Vagina (tissue), 2 donors: ENCODE data around the gene CCNF. TPM values are rescaled to one million over a fixed set of nuclear protein-coding genes. Genes with fewer than 3 reads are reported as not detected.

Experiments
- DNase-seq, 2 donors: peaks; one replicate each; pipeline ENCODE4 v3.0.0-alpha.2; 2017; ENCODE audit errors: extremely low spot score in 2 of 2
- H3K27ac ChIP-seq: fragments of 200-600 bp; sonication (generic); one replicate; pipeline ENCODE4 v1.5.1; 2019
- H3K27me3 ChIP-seq: fragments of 200-600 bp; sonication (generic); one replicate; pipeline ENCODE4 v1.5.1; 2019
- H3K36me3 ChIP-seq, 2 donors: fragments of 200-600 bp; sonication (generic); one replicate each; pipeline ENCODE4 v1.5.1; 2017 to 2019
- H3K4me1 ChIP-seq: fragments of 200-600 bp; sonication (generic); one replicate; pipeline ENCODE4 v1.5.1; 2019
- H3K4me3 ChIP-seq, 2 donors: fragments of 200-600 bp; sonication (generic); 1 replicate in 1 of 2; 2 replicates in 1 of 2; pipeline ENCODE4 v1.5.1; 2016 to 2019
- H3K9me3 ChIP-seq: fragments of 200-600 bp; sonication (generic); one replicate; pipeline ENCODE4 v1.5.1; 2019
- POLR2A ChIP-seq, 2 donors: fragments of 450-650 bp; IDR thresholded peaks; one replicate each; pipeline ENCODE4 v1.6.1; 2017; ENCODE audit warnings: antibody characterized with exemption in 2 of 2, mild to moderate bottlenecking in 2 of 2, moderate library complexity in 2 of 2
- POLR2AphosphoS5 ChIP-seq, 2 donors: sonication (generic); formaldehyde crosslinking; IDR thresholded peaks; one replicate each; pipeline ENCODE4 v1.9.0; 2017; ENCODE audit warnings: antibody characterized with exemption in 2 of 2, mild to moderate bottlenecking in 2 of 2, low read depth in 1 of 2; ENCODE audit not compliant: insufficient read depth in 1 of 2
- intact Hi-C: fragments of 100-400 bp; cut with DNase I; formaldehyde crosslinking; loops from one replicate; pipeline ENCODE4 v1.15.1; 2023
- total RNA-seq: library from RNA; depleted of rRNA; stranded (reverse); fragments of >200 nt; gene quantifications from one replicate; pipeline ENCODE4 v1.2.3, GENCODE V29; 2016
- TF ChIP-seq, protein P1 (sequence below), 3 experiments: fragments of 450-650 bp in 2 of 3; fragments of 200-600 bp in 1 of 3; sonication (generic) in 1 of 3; IDR thresholded peaks; one replicate each; pipeline ENCODE4 v1.5.1; 2017 to 2019; ENCODE audit warnings: antibody characterized with exemption in 3 of 3, mild to moderate bottlenecking in 2 of 3, moderate library complexity in 2 of 3

The CCNF gene
- total RNA-seq, 1 donor from 2014 or later, result 2.5 TPM

DNA sequence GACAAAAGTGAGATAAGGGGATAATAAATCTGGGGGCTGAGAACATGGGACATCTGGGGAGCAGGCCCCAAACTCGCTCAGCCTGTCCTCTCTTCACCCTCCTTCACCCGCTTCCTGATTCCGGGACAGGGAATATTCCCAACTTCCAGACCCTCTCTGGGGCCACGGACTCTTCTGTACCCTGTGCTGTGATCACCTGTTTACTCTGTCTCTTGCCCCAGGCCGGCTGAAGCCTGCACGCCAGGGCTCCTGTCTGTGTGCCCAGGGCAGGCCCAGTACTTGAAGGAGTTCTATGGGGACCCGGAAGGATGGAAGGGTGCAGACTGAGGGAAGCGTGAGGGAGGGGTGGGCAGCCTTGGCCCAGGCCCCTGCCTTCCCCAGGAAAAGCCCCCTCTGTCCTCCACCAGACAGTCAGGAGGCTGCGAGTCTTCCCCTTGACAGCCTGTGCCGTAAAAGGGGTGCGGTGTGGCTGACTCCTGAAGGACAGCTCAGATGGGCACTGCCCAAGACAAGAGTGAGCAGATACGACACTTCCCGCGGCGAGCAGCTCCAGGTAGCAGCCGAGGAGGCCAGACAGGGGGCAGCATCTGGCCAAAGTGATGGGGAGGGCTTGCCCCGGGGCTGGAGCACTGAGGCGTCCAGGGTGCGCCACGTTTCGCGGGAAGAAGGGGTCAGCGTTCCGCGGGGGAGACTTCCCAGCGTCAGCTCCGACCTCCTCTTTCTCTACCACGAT, 1.0 kb upstream of the CCNF start:
- H3K9me3 ChIP-seq, result no peaks in the 10 kb centered on the region
- DNase-seq, result no peak
- peak overlapping the region; percentile 67 for H3K27ac ChIP-seq
- peak overlapping the region; percentile 78 to 86 for H3K4me3 ChIP-seq
- peaks cover 0 to 11% of the 10 kb centered on the region in 2 donors for H3K36me3 ChIP-seq
- peaks cover 20% of the 10 kb centered on the region for H3K4me1 ChIP-seq
- no peaks in the 10 kb centered on the region for H3K27me3 ChIP-seq
- TF ChIP-seq POLR2AphosphoS5 (IDR thresholded peaks at IDR 0.05; ENCODE audit: insufficient read depth in 1 of 2, low read depth in 1 of 2) (no peak), POLR2A (IDR thresholded peaks at IDR 0.05) (no peak)
- TF ChIP-seq, protein P1, sequence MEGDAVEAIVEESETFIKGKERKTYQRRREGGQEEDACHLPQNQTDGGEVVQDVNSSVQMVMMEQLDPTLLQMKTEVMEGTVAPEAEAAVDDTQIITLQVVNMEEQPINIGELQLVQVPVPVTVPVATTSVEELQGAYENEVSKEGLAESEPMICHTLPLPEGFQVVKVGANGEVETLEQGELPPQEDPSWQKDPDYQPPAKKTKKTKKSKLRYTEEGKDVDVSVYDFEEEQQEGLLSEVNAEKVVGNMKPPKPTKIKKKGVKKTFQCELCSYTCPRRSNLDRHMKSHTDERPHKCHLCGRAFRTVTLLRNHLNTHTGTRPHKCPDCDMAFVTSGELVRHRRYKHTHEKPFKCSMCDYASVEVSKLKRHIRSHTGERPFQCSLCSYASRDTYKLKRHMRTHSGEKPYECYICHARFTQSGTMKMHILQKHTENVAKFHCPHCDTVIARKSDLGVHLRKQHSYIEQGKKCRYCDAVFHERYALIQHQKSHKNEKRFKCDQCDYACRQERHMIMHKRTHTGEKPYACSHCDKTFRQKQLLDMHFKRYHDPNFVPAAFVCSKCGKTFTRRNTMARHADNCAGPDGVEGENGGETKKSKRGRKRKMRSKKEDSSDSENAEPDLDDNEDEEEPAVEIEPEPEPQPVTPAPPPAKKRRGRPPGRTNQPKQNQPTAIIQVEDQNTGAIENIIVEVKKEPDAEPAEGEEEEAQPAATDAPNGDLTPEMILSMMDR (IDR thresholded peaks at IDR 0.05), result no peak
- intact Hi-C loops, result loop anchor here (5.0 kb wide), 1 partner anchor 74 kb away; no protein-coding TSS in a partner anchor

DNA sequence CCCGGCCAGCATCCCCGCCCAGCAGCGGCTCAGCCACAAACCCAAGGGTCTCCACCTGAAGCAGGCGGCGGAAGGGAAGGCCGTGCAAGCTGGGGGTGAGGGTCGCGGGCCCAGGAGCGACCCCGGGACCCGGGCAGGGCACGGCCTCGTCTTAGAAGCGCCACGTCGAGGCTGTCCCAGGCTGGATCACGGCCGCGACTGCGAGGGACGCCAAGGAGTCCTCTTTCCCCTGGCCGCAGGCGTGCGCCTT, 538 bp upstream of the CCNF start:
- intact Hi-C loops, result loop anchor here (5.0 kb wide), 1 partner anchor 74 kb away; no protein-coding TSS in a partner anchor
- peak overlapping the region; percentile 78 to 86 for H3K4me3 ChIP-seq
- peaks cover 20% of the 10 kb centered on the region for H3K4me1 ChIP-seq
- no peaks in the 10 kb centered on the region for H3K9me3 ChIP-seq
- H3K36me3 ChIP-seq, result peaks cover 0 to 14% of the 10 kb centered on the region in 2 donors
- peak overlapping the region; percentile 67 for H3K27ac ChIP-seq
- no peak for TF ChIP-seq POLR2A (IDR thresholded peaks at IDR 0.05)
- TF ChIP-seq, protein P1 (IDR thresholded peaks at IDR 0.05), result peak in 1 of 3 experiments; percentile 10
- no peak for TF ChIP-seq POLR2AphosphoS5 (IDR thresholded peaks at IDR 0.05; ENCODE audit: insufficient read depth in 1 of 2, low read depth in 1 of 2)
- DNase-seq, result no peak
- no peaks in the 10 kb centered on the region for H3K27me3 ChIP-seq

DNA sequence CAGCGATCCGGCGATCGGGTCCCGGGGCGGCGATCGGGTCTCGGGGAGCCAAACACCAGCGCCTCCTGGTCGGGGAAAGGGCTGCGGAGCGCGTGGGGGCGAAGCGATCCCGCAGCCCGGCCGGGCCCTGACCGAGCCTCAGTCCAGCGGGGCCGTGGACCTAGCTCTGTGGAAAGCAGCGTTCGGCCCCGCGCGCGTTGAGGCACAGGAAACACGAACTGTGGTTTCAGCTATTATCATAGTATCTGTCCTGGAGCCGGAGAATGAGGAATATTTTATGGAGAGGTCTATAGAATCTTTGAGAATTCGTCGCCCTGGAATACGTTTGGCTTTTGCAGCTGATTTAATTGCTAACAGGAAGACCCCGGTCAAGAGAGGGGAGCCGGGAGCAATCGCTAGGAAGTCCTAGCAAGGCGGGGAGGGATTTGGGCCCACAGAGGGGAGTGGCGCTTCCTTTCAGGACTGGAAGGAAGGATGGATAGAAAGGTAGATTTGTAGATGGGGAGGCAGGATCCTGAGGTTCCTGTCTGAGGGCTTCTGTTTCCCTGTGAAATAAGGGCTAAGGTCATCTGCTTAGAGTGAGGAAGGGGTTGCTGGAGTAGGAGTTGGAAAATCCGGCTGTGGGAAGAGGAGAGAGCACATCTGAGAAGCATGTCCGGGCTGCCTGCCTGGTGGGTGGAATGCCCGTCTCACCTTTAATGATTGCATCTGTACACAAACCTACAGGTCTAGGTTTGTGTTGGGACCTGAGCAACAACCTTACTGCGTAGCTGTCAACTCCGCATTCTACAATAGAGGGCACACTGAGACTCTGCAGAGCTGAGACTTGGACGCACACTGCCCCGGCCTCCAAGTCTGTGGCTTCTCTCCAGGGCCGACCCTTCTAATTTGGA, 770 bp downstream of the CCNF start:
- intact Hi-C loops, result loop anchor here (5.0 kb wide), 1 partner anchor 72 kb away; no protein-coding TSS in a partner anchor
- peak in 1 of 2 donors; percentile 82 for DNase-seq
- Histone ChIP-seq H3K4me1 (peaks cover 20% of the 10 kb centered on the region), H3K4me3 (peak overlapping the region; percentile 78 to 86), H3K27ac (peak overlapping the region; percentile 60), H3K27me3 (no peaks in the 10 kb centered on the region), H3K9me3 (no peaks in the 10 kb centered on the region), H3K36me3 (peaks cover 0 to 14% of the 10 kb centered on the region in 2 donors)
- TF ChIP-seq POLR2A (IDR thresholded peaks at IDR 0.05), result no peak
- no peak for TF ChIP-seq POLR2AphosphoS5 (IDR thresholded peaks at IDR 0.05; ENCODE audit: insufficient read depth in 1 of 2, low read depth in 1 of 2)
- TF ChIP-seq, protein P1 (IDR thresholded peaks at IDR 0.05), result no peak

GRCh38 chr16:2432286-2432685, 3.0 kb downstream of the CCNF start:
- DNase-seq, result no peak
- H3K4me3 ChIP-seq, result no peak overlapping the region
- H3K36me3 ChIP-seq, result peaks cover 0 to 14% of the 10 kb centered on the region in 2 donors
- no peak for TF ChIP-seq POLR2A (IDR thresholded peaks at IDR 0.05)
- TF ChIP-seq, protein P1 (IDR thresholded peaks at IDR 0.05), result no peak
- TF ChIP-seq POLR2AphosphoS5 (IDR thresholded peaks at IDR 0.05; ENCODE audit: insufficient read depth in 1 of 2, low read depth in 1 of 2), result no peak
- peaks cover 20% of the 10 kb centered on the region for H3K4me1 ChIP-seq
- no peaks in the 10 kb centered on the region for H3K9me3 ChIP-seq
- intact Hi-C loops, result no loop called here
- no peaks in the 10 kb centered on the region for H3K27me3 ChIP-seq
- no peak overlapping the region for H3K27ac ChIP-seq
